NCI-H2029 treated with DMSO at 0.1 percent for 48 hours (cell line): Measurements from ENCODE around the gene RAB7B.
"Not testable (repeated sequence)": the region's sequence is repeated elsewhere in the genome, so short reads cannot be mapped to it uniquely, and the experiment has no call there.

ENCODE experiments used
- DNase-seq: peaks from one replicate; lab custom pipeline; 2025; lab: John Stamatoyannopoulos, UW

The RAB7B gene

DNA sequence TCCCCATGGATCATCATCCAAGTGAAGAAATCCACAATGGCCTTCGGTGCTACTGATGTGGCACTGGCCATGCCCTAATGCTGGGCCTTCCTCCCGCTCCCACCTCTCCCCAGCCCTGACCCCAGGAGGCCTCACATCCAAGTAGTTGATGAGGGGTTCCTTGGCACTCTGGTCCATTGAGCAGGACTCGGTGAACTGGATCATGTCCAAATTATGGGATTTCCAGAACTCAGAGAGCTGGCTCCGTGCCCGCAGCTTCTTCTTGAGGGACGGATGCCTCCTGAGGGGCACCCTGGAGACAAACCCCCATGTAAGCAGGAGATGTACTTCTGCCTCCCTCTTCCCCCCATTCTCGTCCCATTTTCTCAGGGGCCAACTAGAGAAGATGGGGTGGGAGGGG is 19.6 kb upstream of the RAB7B start:
- DNase-seq: no peak

DNA sequence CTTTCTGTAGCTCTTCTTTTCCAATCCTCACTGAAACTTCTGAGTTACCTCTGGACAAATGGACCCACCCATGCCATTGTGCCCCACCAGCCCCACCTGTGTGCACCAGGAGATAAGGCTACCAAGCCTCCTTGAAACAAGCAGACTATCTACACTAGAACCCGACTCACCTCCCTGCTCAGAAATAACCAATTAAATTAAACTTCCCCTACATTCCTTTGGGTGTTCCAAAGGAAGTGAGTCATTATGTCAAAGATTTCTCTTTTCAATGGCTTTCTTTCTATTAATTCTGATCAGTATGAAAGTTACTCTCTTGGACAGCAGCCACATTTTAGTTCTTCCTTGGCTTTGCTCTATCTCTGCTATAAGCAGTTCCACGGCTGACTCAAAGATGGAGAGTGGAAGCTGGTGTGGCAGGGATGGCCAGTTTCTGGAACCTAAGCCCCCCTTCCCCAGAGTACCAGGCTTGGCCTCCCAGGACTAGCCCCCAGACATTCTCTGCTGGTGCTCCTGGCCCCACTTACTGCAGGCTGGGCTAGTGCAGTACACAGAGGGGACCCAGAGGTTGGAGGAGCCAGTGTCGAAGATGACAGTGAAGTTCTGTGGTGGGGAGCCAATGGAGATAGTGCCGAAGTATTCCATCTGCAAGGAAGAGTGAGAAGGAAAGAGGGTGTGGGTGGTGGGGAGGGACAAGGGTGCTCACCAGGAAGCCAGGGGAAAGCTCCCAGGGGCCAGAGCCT is 18.6 kb upstream of the RAB7B start:
- no peak for DNase-seq

DNA sequence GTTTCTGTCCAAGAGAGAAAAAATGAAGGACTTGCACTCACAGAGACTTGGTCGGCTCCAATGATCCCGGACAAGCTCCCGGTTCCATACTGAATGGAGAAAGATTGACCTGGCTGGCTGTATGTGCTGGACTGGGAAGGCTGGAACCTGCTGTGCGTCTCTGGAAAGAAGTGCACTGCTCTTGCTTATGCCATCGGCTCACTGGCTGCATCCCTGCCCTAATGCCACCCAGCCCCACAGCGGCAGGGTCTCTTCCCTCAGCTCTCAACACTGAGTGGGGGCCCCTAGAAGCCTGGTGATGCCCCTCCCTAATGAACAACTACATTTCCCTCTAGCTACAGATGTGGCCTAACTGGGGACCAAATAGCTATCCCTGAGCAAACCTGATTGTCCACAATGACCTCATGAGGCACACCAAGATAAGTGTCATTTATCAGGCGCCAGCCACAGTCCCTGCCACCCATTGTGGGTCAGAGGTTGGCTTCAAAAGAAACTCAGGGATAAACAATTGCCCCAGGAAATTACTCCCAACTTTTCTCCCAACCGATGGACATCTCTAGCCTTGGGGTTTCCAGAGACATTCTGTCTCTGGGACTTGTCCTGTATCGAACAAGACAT is 17.9 kb upstream of the RAB7B start:
- no peak for DNase-seq

DNA sequence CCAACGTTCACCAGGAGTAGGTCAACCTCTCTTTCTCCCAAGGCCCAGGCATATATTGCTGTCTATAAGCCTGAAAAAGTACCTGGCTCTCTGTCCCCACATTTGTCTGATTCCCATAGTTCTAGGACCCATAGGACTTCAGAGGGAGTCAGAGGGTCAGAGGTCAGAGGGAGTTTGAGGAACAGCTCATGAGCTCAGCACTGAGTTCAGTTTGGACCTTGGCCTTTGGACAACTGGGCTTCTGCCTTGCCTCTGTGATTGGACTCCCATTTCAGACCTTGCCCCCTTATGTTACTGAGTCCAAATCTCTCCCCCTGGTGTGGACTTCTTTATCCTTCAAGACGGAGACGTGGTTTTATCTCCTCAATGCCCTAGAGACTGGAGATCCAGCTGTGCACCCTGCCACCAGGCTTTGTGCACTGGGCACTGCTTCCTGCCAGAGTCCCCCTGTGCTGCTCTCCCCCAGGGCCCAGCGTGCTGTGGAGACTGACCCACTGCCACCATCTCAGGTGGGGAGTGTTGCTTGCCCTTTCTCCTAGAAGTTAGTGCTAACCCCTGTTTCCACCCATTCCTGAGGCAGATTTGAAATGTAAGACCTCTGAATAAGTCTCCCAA is 17.3 kb upstream of the RAB7B start:
- no peak for DNase-seq

DNA sequence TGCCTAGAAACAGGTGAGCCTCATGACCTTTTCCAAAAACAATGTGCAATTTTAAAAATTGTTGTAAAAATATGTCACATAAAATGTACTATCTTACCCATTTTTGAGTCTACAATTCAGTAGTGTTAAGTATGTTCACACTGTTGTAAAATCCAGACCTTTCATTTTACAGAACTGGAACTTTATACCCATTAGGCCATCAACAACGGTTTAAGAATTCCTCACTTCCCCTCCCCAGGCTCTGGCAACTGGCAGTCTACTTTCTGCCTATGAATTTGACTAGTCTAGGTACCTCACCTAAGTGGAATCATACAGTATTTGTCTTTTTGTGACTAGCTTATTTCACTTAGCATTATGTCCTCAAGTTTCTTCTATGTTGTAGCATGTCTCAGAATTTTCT is 11.9 kb upstream of the RAB7B start:
- no peak for DNase-seq

DNA sequence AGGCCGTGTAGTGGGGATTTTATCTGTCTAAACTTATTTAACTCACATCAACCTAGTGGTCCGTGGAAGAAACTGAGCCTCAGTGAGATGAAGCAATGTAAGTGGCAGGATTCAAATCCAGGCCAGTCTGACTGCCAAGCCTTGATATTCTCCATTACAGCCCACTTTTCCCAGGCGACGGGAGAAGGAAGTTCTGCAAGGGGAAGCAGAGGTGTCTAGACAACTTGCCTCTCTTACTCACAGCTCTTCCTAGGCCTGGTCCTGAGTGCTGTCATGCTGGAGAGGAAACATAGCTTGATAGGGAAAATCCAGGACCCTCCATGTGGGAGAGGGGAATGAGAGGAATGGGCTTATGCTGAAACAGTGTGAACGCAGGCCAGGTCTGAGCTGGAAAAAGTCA is 11.4 kb upstream of the RAB7B start:
- DNase-seq: no peak

DNA sequence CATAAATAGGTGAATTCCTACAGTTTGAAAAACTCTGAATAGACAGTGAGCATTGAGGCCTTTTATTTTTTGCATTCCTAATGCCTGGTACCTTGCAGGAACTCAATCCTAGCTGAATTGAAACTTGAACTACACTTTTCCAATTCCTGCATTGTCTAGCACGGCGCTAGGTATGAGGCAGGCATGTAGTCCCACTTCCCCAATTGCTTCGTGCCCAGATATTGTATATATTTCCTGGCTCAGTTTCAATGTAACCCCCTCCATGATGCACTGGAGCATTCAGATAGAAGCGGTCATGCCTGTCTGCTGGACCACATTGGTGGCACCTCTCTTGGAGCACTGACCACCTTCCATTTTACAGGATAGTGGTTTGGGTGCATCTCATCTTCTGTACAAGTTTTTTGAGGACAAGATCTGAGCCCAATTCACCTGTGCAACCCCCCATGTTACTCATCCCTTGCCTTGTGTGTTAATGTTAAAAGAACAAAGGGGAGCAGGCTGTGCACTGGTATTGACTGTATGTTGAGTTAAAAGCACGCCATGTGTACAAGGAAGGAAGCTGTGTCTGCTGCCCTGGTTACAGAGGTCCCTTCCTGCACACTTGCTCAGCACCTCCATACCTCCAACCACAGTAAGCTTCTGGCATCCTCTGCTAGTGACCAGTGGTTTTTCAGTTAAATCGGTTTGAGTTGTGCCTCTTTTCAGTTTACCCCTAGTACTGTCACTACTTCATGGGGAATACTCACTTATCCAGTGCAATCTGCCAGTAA is 10.0 kb upstream of the RAB7B start:
- DNase-seq: no peak

DNA sequence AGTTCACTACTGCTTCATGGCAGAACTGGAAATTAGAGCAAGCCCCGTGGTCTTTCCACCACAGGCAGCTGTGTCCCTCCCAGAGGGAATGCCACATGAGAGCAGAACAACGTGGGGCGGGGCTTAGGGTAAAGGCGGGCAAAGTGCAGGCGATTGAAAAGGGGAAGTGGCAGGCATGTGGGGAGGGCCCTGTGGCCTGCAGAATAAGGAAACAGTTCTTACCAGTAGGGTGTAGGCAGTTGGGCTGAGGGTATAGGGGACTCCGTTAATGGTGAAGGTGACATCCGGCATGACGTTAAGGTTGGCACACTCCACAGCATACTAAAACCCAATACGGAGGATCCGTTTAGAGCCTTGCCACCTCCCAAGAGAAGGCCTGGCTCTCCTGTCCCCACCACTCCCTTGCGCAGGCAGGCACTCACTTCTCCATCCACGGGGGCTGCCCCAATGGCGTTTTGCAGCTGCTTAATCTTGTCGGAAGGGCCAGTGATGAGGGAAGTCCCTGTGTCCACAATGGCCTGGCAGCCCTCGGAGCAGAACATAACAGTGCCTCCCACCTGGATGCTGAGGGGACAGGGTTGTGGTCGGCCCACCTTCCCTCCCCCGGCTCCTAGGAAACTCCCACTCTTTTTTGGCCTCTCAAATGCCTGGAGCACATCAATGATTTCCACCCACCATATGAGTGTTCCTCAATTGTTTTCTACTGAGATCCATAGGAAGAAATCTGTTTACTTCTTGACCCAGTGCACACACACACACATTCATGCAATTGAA is 9.1 kb upstream of the RAB7B start:
- DNase-seq: no peak

DNA sequence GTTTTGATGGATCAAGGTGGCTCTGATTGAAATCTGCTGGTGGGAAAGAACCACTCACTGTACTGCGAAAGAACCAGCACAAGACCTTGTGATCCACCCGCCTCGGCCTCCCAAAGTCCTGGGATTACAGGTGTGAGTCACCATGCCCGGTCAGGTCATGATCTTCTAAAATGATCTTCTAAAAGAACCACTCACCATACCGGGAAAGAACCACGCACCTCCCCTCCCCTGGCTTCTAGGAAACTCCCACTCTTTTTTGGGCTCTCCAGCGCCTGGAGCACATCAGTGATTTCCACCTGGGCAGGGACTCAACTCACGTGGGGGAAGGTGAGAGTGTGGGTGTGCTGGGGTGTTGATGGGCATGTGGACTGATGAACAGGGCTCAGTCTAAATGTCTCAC is 7.9 kb upstream of the RAB7B start:
- DNase-seq: no peak

DNA sequence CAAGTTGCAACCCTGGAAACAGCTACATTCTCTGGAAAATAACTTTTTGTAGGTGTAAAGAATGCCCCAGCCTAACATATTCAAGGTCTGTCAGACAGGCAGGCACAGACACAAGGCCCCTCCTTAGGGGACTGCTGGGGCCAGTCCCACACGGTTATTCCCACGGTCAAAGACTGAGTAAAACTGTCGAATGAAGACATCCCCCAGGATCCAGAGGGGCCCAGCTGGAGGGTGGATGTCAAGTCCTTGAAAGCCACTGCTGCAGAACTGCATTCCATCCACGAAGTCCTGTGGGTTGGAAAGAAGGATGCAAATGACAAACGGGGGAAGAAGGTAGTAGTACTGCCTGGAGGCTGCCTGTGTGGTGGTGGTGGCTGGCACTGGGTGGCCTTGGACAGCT is 6.9 kb upstream of the RAB7B start:
- DNase-seq: no peak

DNA sequence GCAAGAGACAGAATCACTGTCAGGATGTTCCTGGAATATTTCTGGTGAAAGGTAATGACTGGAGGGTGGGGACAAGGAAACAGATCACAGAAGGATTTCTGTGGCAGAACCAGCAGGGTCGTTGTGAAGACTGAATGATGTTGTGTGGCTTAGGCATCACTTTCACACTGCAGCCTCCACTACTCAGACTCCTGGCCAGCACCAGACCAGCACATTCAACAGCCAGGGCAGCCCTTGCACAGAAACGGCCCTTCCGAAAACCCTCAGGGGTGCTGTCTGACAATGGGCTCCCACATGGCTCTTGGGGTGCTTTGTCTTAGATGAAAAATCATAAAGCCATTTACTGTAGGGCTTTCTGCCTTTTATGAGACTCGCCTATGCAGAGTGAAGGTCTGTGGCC is 3.8 kb upstream of the RAB7B start:
- no peak for DNase-seq

DNA sequence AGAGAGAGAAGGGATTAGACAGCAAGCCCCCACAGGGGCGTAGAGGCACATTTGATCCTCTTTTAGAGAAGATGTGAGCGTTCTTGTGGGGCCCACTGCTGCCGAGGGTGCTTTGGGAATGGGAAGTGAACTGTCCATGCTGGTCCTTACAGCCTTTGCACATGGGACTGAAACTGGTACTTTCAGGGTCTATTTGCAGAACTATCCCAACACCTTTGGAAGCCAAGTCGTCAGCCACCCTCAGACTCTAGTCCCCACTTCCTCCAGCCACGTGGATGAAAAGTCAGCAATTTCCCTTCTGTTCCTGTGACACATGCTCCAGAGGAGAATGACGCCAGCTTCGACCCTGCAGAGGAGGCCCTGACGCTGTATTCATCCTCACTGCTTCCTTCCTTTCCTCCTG is 2.6 kb upstream of the RAB7B start:
- DNase-seq: no peak

DNA sequence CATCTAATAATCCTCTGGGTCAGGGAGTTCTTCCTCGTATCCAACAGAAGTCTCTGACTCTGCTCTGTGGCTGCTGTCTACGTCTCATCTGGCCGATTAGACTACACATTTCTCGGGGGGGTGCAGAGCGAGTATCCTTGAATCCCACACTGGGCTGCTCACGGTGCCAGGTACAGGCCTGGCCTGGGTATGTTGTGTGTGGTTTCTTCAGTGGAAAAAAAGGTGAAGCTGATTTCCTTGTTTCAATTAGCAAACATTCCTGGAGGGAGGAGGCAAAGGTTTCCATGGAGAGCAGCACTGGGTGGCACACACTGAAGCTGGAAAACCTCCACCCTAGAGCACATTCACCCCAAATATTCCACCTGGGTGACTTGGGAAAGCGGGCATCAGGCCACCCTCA is 2.0 kb upstream of the RAB7B start:
- no peak for DNase-seq

DNA sequence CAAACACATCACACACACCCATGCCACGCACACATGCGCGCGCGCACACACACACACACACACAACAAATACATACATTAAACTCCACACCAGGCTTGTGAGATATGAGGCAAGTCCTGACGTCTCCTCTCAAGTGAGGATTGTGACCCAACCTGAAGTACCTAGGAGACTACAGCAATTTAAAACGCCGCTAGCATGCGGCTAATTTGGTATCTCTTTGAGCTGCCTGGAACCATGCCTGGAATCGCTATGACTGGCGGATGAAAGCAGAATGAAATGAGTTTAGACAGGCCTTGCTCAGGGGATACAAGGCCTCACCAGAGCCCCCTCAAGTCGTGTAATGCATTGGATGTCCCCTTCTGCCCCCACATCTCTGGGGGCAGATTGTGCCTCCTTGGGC is 1.6 kb upstream of the RAB7B start:
- DNase-seq: no peak

DNA sequence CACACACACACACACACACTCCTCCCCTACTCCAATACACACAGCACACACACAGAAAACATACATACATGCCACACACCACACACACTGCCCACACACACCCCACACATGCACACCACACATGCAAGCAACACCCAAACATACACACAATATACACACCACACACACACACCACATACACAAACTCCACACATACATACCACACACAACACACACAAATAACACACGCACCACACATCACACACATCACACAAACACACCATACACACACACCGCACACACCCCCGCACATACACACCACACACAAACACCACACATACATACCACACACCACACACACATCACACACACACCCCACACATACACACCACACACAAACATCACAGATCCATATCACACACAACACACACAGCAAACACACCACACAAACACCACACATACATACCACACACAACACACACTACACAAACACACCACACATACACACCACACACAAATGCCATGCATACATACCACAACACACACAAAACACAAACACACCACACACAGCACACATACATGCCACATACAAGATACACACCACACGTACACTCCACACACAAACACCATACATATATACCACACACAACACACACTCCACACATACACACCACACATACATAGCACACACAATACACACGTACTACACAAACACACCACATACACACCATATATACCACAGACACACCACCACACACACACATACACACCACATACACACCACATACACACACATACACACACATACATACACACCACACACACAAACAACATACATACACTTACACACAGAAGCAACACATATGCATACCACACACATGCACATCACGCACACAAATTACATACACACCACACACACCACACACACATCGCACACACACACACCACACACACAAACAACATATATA is 932 bp upstream of the RAB7B start:
- no peak for DNase-seq

DNA sequence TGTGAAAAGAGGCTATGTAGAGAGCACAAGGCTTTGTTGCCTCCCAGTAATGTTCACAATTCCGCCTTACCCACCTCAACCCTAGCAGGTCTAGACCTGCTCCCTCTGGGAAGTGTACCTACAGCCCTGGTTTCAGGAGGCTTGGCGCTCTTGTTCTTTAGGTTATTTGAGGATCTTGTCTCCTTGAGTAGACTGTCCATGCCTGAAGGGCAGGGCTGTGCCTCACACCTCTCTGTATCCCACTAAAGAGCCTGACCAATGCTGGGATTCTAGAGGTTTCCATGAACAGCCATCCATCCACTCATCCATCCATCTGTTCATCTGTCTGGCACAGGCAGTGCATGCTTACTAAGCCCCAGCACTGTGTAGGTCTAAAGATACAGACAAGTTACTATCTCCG is 1.0 kb downstream of the RAB7B start:
- DNase-seq: no peak

DNA sequence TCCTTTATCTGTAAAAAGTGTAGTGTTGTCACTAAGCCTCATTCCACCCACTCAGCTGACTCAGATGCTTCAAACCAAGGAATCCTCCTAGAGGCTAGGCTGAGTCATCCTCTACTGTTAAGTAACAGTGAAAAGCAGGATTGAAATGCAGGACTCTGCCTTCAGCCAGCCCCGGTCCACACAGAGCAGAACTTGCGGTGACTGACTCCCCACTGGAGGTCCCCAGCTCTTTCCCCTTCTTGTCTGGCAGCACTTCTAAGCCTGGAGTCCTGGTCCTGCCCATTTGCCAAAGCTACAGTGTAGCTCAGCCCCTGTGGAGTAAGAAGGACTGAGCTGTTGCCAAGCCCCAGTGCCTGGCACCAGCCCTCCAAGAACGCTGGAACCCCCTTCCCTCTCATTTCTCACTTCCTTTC is 1.7 kb downstream of the RAB7B start:
- no peak for DNase-seq

DNA sequence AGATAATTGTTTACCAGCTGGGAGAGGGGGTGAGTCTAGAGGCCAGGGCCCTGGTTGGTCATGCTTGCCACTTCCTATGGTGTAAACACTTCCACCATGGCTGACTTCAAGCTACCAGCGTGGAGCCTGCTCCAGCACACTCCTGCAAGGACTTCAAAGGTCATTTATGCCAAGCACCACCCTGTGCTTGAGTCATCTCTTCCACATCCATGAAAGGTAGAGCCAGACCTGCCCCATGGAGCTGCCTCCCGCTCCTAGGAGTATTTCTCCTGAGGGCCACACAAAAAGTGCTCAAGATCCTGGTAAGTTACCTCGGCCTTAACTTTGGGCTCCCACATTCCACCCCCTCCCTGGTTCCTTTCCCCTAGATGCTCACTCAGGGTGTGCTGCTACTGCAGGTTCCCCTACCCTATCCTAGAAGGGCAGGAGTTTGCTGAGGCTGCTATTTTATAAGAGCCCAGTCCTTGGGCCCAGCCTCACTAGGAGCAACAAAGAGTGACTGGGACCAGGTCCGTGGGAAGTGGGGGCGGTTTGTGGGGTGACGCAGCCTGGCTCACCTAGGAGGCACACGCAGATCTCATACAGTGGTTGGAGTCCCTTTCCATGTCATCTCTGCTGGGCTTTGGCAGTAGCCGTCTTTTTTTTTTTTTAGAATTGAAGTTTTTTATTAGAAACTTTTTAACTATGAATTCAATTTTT is 2.4 kb downstream of the RAB7B start:
- no peak for DNase-seq

DNA sequence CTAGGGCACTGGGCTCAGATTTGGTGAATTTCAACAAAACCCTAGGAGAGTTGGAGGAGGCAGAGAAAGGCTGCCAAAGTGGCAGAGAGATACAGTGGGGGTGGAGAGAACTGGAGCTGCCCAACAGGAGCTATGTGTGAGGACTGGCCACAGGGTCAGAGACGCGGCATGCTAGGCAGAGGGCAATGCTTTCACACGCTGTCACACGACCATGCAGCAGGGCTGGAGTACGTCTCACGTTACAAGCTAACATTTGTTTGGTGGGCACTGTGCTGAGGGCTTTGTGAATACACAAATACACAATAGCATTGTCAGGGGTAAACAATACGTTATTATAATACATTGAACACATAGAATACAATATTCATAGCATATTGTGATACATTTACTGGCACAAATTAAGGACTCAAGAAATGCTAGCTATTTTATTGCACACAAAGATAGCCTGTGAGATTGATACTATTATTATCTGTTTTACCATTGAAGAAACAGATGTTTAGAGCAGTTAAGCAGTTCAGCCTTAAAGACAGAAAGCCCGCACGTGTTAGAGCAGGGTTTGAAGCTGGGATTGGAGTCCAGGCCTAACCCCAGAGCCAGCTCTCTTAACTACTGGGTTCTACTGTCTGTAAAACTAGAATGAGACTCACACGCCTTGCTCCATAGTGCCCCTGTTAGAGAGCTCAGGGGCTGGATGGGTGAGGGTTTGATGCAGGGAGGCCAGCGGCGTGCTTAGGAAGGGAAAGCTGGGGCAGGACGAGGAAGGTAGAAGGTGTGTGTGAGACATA is 4.5 kb downstream of the RAB7B start:
- DNase-seq: no peak

DNA sequence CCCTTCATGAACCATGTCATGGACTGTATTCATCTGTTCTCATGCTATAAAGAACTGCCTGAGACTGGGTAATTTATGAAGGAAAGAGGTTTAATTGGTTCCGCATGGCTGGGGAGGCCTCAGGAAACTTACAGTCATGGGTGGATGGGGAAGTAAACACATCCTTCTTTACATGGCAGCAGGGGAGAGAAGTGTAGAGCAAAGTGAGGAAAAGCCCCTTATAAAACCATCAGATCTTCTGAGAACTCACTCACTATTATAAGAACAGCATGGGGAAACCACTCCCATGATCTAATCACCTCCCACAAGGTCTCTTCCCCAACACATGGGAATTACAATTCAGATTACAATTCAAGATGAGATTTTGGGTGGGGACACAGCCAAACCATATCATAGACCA is 6.6 kb downstream of the RAB7B start:
- DNase-seq: not testable (repeated sequence)
